Activated T-cell treated with anti-CD3 and anti-CD28 coated beads, Interleukin-2, amount 50 U/mL, for 72 hours (primary cell): Measurements from ENCODE around the gene AFDN. TPM values are rescaled to one million over a fixed set of nuclear protein-coding genes. Genes with fewer than 3 reads are reported as not detected.

Experiments
- ATAC-seq, 2 donors: fragments of 150-1000 bp; cut with Tn5 transposase; replicated peaks in 1 of 2; 2 replicates each; pipeline ENCODE4 v1.10.0; 2021; ENCODE audit warnings: moderate library complexity in 2 of 2, mild to moderate bottlenecking in 1 of 2
- DNase-seq, 2 donors: peaks; one replicate each; pipeline ENCODE4 v3.0.0; 2021 to 2022; ENCODE audit warnings: mixed read lengths in 1 of 2
- H3K27ac Mint-ChIP-seq: one replicate; pipeline ENCODE4 v1.8.0; 2022; ENCODE audit warnings: mild to moderate bottlenecking, moderate library complexity, mixed read lengths
- H3K27me3 Mint-ChIP-seq: one replicate; pipeline ENCODE4 v1.8.0; 2022; ENCODE audit warnings: low read depth, mixed read lengths
- H3K36me3 Mint-ChIP-seq, 2 donors: one replicate each; pipeline ENCODE4 v1.8.0; 2022; ENCODE audit warnings: mixed read lengths in 2 of 2, mild to moderate bottlenecking in 1 of 2; ENCODE audit not compliant: insufficient read depth in 2 of 2
- H3K4me1 Mint-ChIP-seq: one replicate; pipeline ENCODE4 v1.8.0; 2022; ENCODE audit warnings: low read depth, mixed read lengths
- H3K4me3 Mint-ChIP-seq, 2 donors: one replicate each; pipeline ENCODE4 v1.8.0; 2022; ENCODE audit warnings: mild to moderate bottlenecking in 2 of 2, mixed read lengths in 2 of 2, moderate library complexity in 2 of 2
- H3K9me3 Mint-ChIP-seq, 2 donors: one replicate each; pipeline ENCODE4 v1.8.0; 2022; ENCODE audit warnings: mixed read lengths in 2 of 2
- total RNA-seq, 2 donors: library from RNA; stranded (reverse); gene quantifications; one replicate each; pipeline ENCODE4 v1.2.3, GENCODE V29; 2022

AFDN gene
- total RNA-seq, 2 donors from 2014 or later: 21.6 to 31.9 TPM

GRCh38 chr6:167791091-167791779 lies 35.5 kb upstream of the AFDN start:
- ATAC-seq (no peak), DNase-seq (no peak)
- H3K4me1 Mint-ChIP-seq: no peaks in the 10 kb centered on the region
- H3K36me3 Mint-ChIP-seq: peaks cover 0 to 1% of the 10 kb centered on the region in 2 donors
- peaks cover 48% of the 10 kb centered on the region for H3K27me3 Mint-ChIP-seq
- H3K9me3 Mint-ChIP-seq: no peaks in the 10 kb centered on the region
- H3K4me3 Mint-ChIP-seq: no peak overlapping the region
- H3K27ac Mint-ChIP-seq: no peak overlapping the region

- Mint-ChIP-seq H3K27me3 (peaks cover 48% of the 10 kb centered on the region), H3K4me3 (no peak overlapping the region)
- DNase-seq: no peak
These were observed 34.8 kb upstream of the AFDN start for GRCh38 chr6:167791780-167792478.

GRCh38 chr6:167793421-167793820 lies 33.3 kb upstream of the AFDN start:
- H3K36me3 Mint-ChIP-seq: peaks cover 0 to 1% of the 10 kb centered on the region in 2 donors
- no peaks in the 10 kb centered on the region for H3K4me1 Mint-ChIP-seq
- H3K9me3 Mint-ChIP-seq: no peaks in the 10 kb centered on the region
- ATAC-seq (no peak), DNase-seq (no peak)
- H3K27ac Mint-ChIP-seq: no peak overlapping the region
- peaks cover 55% of the 10 kb centered on the region for H3K27me3 Mint-ChIP-seq
- no peak overlapping the region for H3K4me3 Mint-ChIP-seq

More at GRCh38 chr6:167791780-167792478, 34.8 kb upstream of the AFDN start:
- Mint-ChIP-seq H3K27ac (no peak overlapping the region), H3K36me3 (peaks cover 0 to 1% of the 10 kb centered on the region in 2 donors), H3K4me1 (no peaks in the 10 kb centered on the region), H3K9me3 (no peaks in the 10 kb centered on the region)
- ATAC-seq: no peak

- Mint-ChIP-seq H3K27ac (no peak overlapping the region), H3K36me3 (peaks cover 0 to 1% of the 10 kb centered on the region in 2 donors), H3K4me3 (no peak overlapping the region), H3K9me3 (no peaks in the 10 kb centered on the region), H3K27me3 (peaks cover 61% of the 10 kb centered on the region), H3K4me1 (no peaks in the 10 kb centered on the region)
- DNase-seq (no peak), ATAC-seq (no peak)
These were observed 32.3 kb upstream of the AFDN start for GRCh38 chr6:167794161-167795157.

- ATAC-seq (no peak), DNase-seq (no peak)
- Mint-ChIP-seq H3K27me3 (peaks cover 65% of the 10 kb centered on the region), H3K4me3 (no peak overlapping the region), H3K4me1 (no peaks in the 10 kb centered on the region), H3K36me3 (peaks cover 0 to 1% of the 10 kb centered on the region in 2 donors), H3K9me3 (no peaks in the 10 kb centered on the region), H3K27ac (no peak overlapping the region)
These were observed 31.3 kb upstream of the AFDN start for GRCh38 chr6:167795321-167795811.

- H3K36me3 Mint-ChIP-seq: peaks cover 0 to 1% of the 10 kb centered on the region in 2 donors
- no peak overlapping the region for H3K27ac Mint-ChIP-seq
- H3K9me3 Mint-ChIP-seq: no peaks in the 10 kb centered on the region
- peaks cover 61% of the 10 kb centered on the region for H3K27me3 Mint-ChIP-seq
- H3K4me3 Mint-ChIP-seq: no peak overlapping the region
- H3K4me1 Mint-ChIP-seq: no peaks in the 10 kb centered on the region
- no peak for DNase-seq
- ATAC-seq: no peak
These were observed 30.9 kb upstream of the AFDN start for GRCh38 chr6:167795874-167796191.

GRCh38 chr6:167796192-167796981 lies 30.3 kb upstream of the AFDN start:
- peaks cover 0 to 1% of the 10 kb centered on the region in 2 donors for H3K36me3 Mint-ChIP-seq
- DNase-seq (no peak), ATAC-seq (peak; percentile 24 to 28)
- no peaks in the 10 kb centered on the region for H3K9me3 Mint-ChIP-seq
- peak overlapping the region; percentile 30 to 33 for H3K4me3 Mint-ChIP-seq
- H3K27ac Mint-ChIP-seq: no peak overlapping the region
- H3K4me1 Mint-ChIP-seq: no peaks in the 10 kb centered on the region
- H3K27me3 Mint-ChIP-seq: peaks cover 59% of the 10 kb centered on the region

GRCh38 chr6:167797011-167797471 lies 29.7 kb upstream of the AFDN start:
- Mint-ChIP-seq H3K36me3 (peaks cover 0 to 1% of the 10 kb centered on the region in 2 donors), H3K27me3 (peaks cover 61% of the 10 kb centered on the region), H3K4me3 (peak overlapping the region in 1 of 2 donors; percentile 33), H3K27ac (no peak overlapping the region), H3K9me3 (no peaks in the 10 kb centered on the region), H3K4me1 (no peaks in the 10 kb centered on the region)
- no peak for ATAC-seq
- DNase-seq: no peak

GRCh38 chr6:167797476-167798265 lies 29.0 kb upstream of the AFDN start:
- no peak overlapping the region for H3K27ac Mint-ChIP-seq
- H3K27me3 Mint-ChIP-seq: peaks cover 67% of the 10 kb centered on the region
- no peaks in the 10 kb centered on the region for H3K9me3 Mint-ChIP-seq
- peaks cover 0 to 1% of the 10 kb centered on the region in 2 donors for H3K36me3 Mint-ChIP-seq
- ATAC-seq (no peak), DNase-seq (no peak)
- H3K4me3 Mint-ChIP-seq: no peak overlapping the region
- H3K4me1 Mint-ChIP-seq: no peaks in the 10 kb centered on the region

- DNase-seq: no peak
- no peak overlapping the region for H3K4me3 Mint-ChIP-seq
- H3K9me3 Mint-ChIP-seq: no peaks in the 10 kb centered on the region
- peaks cover 65% of the 10 kb centered on the region for H3K27me3 Mint-ChIP-seq
- no peak for ATAC-seq
- no peak overlapping the region for H3K27ac Mint-ChIP-seq
- peaks cover 0 to 1% of the 10 kb centered on the region in 2 donors for H3K36me3 Mint-ChIP-seq
- H3K4me1 Mint-ChIP-seq: no peaks in the 10 kb centered on the region
These were observed 28.3 kb upstream of the AFDN start for GRCh38 chr6:167798453-167798852.

GRCh38 chr6:167799033-167799821 lies 27.5 kb upstream of the AFDN start:
- peaks cover 0 to 1% of the 10 kb centered on the region in 2 donors for H3K36me3 Mint-ChIP-seq
- no peak overlapping the region for H3K27ac Mint-ChIP-seq
- H3K27me3 Mint-ChIP-seq: peaks cover 57% of the 10 kb centered on the region
- H3K4me1 Mint-ChIP-seq: no peaks in the 10 kb centered on the region
- H3K4me3 Mint-ChIP-seq: no peak overlapping the region
- ATAC-seq: no peak
- DNase-seq: no peak
- no peaks in the 10 kb centered on the region for H3K9me3 Mint-ChIP-seq
